A549 treated with RU486 at 1 μM for 4 hours (cell line): ENCODE measurements around the gene USP17L13. TPM values are rescaled to one million over a fixed set of nuclear protein-coding genes. Genes with fewer than 3 reads are reported as not detected.

Experiments
- total RNA-seq: library from RNA; stranded (reverse); fragments of 200-300 nt; extraction: Qiagen RNA extraction; gene quantifications from 5 replicates; pipeline ENCODE4 v1.2.3, GENCODE V29; 2022; ENCODE audit warnings: low read depth

The USP17L13 gene
- total RNA-seq: not detected in 5 replicates

GRCh38 chr4:9224596-9224995 lies at the start of gene USP17L13:
TSS of gene USP17L13 (plus strand) at chr4:9224896. CDS start at chr4:9224896, 0 bp downstream.

GRCh38 chr4:9210357-9210756 lies 14.3 kb upstream of the USP17L13 start, which contains the start of gene USP17L10:
TSS of gene USP17L10 (plus strand) at chr4:9210657. CDS start at chr4:9210657, 0 bp downstream.

GRCh38 chr4:9215105-9215504 lies 9.6 kb upstream of the USP17L13 start, which contains the start of gene USP17L11:
TSS of gene USP17L11 (plus strand) at chr4:9215405. CDS start at chr4:9215405, 0 bp downstream.

GRCh38 chr4:9219852-9220251 lies 4.8 kb upstream of the USP17L13 start, which contains the start of gene USP17L12:
TSS of gene USP17L12 (plus strand) at chr4:9220152. CDS start at chr4:9220152, 0 bp downstream.

GRCh38 chr4:9234085-9234484 lies 9.4 kb downstream of the USP17L13 start, which contains the start of gene USP17L15:
TSS of gene USP17L15 (plus strand) at chr4:9234385. CDS start at chr4:9234385, 0 bp downstream.

DNA sequence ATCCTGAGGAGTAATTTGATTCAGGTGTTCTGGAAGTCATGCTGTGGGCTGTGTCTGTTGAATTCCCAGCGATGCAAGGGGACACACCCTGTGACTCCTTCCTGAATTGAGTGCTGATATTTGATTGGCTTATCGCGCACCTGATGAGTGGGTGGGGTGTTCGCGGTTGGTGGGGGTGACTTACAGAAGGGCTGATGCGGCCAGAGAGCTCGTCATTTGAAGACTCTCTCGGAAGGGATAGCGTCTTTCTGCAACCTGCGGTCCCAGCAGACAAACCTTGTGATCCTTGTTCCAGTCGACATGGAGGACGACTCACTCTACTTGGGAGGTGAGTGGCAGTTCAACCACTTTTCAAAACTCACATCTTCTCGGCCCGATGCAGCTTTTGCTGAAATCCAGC lies 18.9 kb downstream of the USP17L13 start, which contains the start of gene USP17L17:
USP17L17 (plus strand) TSS at position 301 of the 400 bp plus-strand sequence; CDS start at position 301, 0 bp downstream.

DNA sequence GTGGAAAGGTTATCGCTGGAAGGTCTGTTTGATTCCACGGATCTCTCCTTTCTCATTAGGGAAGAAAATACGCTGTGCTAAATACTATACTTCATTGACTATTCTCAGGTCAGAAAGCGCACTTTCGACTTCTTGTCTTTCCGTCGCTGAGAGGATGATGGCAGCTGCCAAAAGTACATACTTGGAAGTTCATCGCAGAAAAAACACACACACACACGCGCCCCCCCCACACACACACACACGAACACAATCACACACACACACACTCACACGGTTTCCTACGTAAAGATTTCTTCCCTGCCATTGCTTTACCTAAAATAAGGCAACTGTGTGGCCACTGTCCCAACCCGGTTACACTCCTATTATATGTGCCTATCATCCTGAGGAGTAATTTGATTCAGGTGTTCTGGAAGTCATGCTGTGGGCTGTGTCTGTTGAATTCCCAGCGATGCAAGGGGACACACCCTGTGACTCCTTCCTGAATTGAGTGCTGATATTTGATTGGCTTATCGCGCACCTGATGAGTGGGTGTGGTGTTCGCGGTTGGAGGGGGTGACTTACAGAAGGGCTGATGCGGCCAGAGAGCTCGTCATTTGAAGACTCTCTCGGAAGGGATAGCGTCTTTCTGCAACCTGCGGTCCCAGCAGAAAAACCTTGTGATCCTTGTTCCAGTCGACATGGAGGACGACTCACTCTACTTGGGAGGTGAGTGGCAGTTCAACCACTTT lies 23.4 kb downstream of the USP17L13 start, which contains the start of gene USP17L18:
USP17L18 (plus strand) TSS at position 678 of the 728 bp plus-strand sequence; CDS start at position 678, 0 bp downstream.

DNA sequence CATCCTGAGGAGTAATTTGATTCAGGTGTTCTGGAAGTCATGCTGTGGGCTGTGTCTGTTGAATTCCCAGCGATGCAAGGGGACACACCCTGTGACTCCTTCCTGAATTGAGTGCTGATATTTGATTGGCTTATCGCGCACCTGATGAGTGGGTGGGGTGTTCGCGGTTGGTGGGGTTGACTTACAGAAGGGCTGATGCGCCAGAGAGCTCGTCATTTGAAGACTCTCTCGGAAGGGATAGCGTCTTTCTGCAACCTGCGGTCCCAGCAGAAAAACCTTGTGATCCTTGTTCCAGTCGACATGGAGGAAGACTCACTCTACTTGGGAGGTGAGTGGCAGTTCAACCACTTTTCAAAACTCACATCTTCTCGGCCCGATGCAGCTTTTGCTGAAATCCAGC lies 28.4 kb downstream of the USP17L13 start, which contains the start of gene USP17L19:
USP17L19 (plus strand) TSS at position 301 of the 400 bp plus-strand sequence; CDS start at position 301, 0 bp downstream.

GRCh38 chr4:9257824-9258223 lies 33.1 kb downstream of the USP17L13 start, which contains the start of gene USP17L20:
TSS of gene USP17L20 (plus strand) at chr4:9258124. CDS start at chr4:9258124, 0 bp downstream.

GRCh38 chr4:9262572-9262971 lies 37.9 kb downstream of the USP17L13 start, which contains the start of gene USP17L21:
TSS of gene USP17L21 (plus strand) at chr4:9262872. CDS start at chr4:9262872, 0 bp downstream.

DNA sequence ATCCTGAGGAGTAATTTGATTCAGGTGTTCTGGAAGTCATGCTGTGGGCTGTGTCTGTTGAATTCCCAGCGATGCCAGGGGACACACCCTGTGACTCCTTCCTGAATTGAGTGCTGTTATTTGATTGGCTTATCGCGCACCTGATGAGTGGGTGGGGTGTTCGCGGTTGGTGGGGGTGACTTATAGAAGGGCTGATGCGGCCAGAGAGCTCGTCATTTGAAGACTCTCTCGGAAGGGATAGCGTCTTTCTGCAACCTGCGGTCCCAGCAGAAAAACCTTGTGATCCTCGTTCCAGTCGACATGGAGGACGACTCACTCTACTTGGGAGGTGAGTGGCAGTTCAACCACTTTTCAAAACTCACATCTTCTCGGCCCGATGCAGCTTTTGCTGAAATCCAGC lies 42.6 kb downstream of the USP17L13 start, which contains the start of gene USP17L22:
USP17L22 (plus strand) TSS at position 301 of the 400 bp plus-strand sequence; CDS start at position 301, 0 bp downstream.

Other genes with a start within 250 kb of the USP17L13 start
- not detected in 5 replicates for gene FAM90A26, start 54.5 kb upstream of the USP17L13 start, total RNA-seq
- not detected in 5 replicates for gene USP17L10, start 14.2 kb upstream of the USP17L13 start, total RNA-seq
- not detected in 5 replicates for gene USP17L11, start 9.5 kb upstream of the USP17L13 start, total RNA-seq
- not detected in 5 replicates for gene USP17L12, start 4.7 kb upstream of the USP17L13 start, total RNA-seq
- not detected in 5 replicates for gene USP17L15, start 9.5 kb downstream of the USP17L13 start, total RNA-seq
- not detected in 5 replicates for gene USP17L17, start 19.0 kb downstream of the USP17L13 start, total RNA-seq
- not detected in 5 replicates for gene USP17L18, start 23.7 kb downstream of the USP17L13 start, total RNA-seq
- gene USP17L19, start 28.5 kb downstream of the USP17L13 start, total RNA-seq: not detected in 5 replicates
- not detected in 5 replicates for gene USP17L20, start 33.2 kb downstream of the USP17L13 start, total RNA-seq
- gene USP17L21, start 38.0 kb downstream of the USP17L13 start, total RNA-seq: not detected in 5 replicates
- gene USP17L22, start 42.7 kb downstream of the USP17L13 start, total RNA-seq: not detected in 5 replicates
- not detected in 5 replicates for gene USP17L24, start 100.3 kb downstream of the USP17L13 start, total RNA-seq
- gene USP17L25, start 105.0 kb downstream of the USP17L13 start, total RNA-seq: not detected in 5 replicates
- not detected in 5 replicates for gene USP17L26, start 109.8 kb downstream of the USP17L13 start, total RNA-seq
- not detected in 5 replicates for gene USP17L5, start 114.5 kb downstream of the USP17L13 start, total RNA-seq
- not detected in 5 replicates for gene USP17L27, start 119.3 kb downstream of the USP17L13 start, total RNA-seq
- gene USP17L28, start 124.0 kb downstream of the USP17L13 start, total RNA-seq: not detected in 5 replicates
- gene USP17L29, start 128.7 kb downstream of the USP17L13 start, total RNA-seq: not detected in 5 replicates
- not detected in 5 replicates for gene USP17L30, start 138.2 kb downstream of the USP17L13 start, total RNA-seq
- not detected in 5 replicates for gene DEFB131A, start 219.5 kb downstream of the USP17L13 start, total RNA-seq